ENCODE data around the gene MT1HL1. TPM values are rescaled to one million over a fixed set of nuclear protein-coding genes. Genes with fewer than 3 reads are reported as not detected.

The MT1HL1 gene
- not detected in 2 replicates for total RNA-seq
- not detected for total RNA-seq (2013)
- not detected in 2 replicates for polyA plus RNA-seq
- not detected in 2 replicates for polyA minus RNA-seq

- Histone ChIP-seq H3K27me3 (replicated peaks in 1 of 4; ENCODE audit: control extremely low read depth in 1 of 4, control insufficient read depth in 3 of 4, insufficient read depth in 4 of 4, low read length in 3 of 4) (no peaks in the 10 kb centered on the region), H3K4me3 (ENCODE audit: control extremely low read depth in 1 of 5, extremely low read depth in 1 of 5, insufficient read depth in 1 of 5, low read depth in 2 of 5, low read length in 4 of 5) (no peak within 1 kb of the TSS), H3K4me1 (ENCODE audit: control insufficient read depth in 2 of 2, insufficient read depth in 2 of 2, low read length in 2 of 2) (no peaks in the 10 kb centered on the region), H3K36me3 (replicated peaks in 1 of 2; ENCODE audit: control extremely low read depth in 1 of 2, control insufficient read depth in 1 of 2, extremely low read depth in 1 of 2, insufficient read depth in 2 of 2, low read length in 1 of 2) (no peaks in the 10 kb centered on the region), H3K4me2 (replicated peaks; ENCODE audit: low read depth, low read length, poor library complexity, severe bottlenecking) (no peak within 1 kb of the TSS), H3K27ac (ENCODE audit: low read length in 2 of 2) (no peak within 1 kb of the TSS), H4K20me1 (ENCODE audit: control insufficient read depth, insufficient read depth, low read length, poor library complexity, severe bottlenecking) (no peaks in the 10 kb centered on the region), H3K9ac (ENCODE audit: low read length) (no peak within 1 kb of the TSS), H3K9me3 (ENCODE audit: control extremely low read depth in 1 of 3, control insufficient read depth in 2 of 3, insufficient read depth in 1 of 3, low read length in 2 of 3) (peaks cover 0 to 4% (median 0%) of the 10 kb centered on the region in 3 donors), H2AFZ (ENCODE audit: insufficient read depth, low read depth, low read length, poor library complexity, severe bottlenecking) (no peak within 1 kb of the TSS), H3K79me2 (ENCODE audit: control insufficient read depth, insufficient read depth, low read length) (no peaks in the 10 kb centered on the region)
- intact Hi-C loops (cut with micrococcal nuclease), result no loop called here
- 94% methylated on average over 18 of the region's 18 CpGs for WGBS (ENCODE audit: insufficient coverage)
- TF ChIP-seq, protein P1, sequence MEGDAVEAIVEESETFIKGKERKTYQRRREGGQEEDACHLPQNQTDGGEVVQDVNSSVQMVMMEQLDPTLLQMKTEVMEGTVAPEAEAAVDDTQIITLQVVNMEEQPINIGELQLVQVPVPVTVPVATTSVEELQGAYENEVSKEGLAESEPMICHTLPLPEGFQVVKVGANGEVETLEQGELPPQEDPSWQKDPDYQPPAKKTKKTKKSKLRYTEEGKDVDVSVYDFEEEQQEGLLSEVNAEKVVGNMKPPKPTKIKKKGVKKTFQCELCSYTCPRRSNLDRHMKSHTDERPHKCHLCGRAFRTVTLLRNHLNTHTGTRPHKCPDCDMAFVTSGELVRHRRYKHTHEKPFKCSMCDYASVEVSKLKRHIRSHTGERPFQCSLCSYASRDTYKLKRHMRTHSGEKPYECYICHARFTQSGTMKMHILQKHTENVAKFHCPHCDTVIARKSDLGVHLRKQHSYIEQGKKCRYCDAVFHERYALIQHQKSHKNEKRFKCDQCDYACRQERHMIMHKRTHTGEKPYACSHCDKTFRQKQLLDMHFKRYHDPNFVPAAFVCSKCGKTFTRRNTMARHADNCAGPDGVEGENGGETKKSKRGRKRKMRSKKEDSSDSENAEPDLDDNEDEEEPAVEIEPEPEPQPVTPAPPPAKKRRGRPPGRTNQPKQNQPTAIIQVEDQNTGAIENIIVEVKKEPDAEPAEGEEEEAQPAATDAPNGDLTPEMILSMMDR (IDR thresholded peaks at IDR 0.05), result no peak
- TF ChIP-seq EZH2 (IDR thresholded peaks at IDR 0.05; ENCODE audit: borderline replicate concordance, insufficient read depth, low read depth, low read length, poor library complexity, severe bottlenecking), result no peak
- CTCF ChIA-PET, result no interaction called here
- no peaks in the 10 kb centered on the region for H3K4me1 Mint-ChIP-seq
- H3K27ac Mint-ChIP-seq, result no peak within 1 kb of the TSS
- no peaks in the 10 kb centered on the region for H3K9me3 Mint-ChIP-seq (ENCODE audit: insufficient read depth)
- no peaks in the 10 kb centered on the region for H3K27me3 Mint-ChIP-seq
- DNase-seq (no peak), ATAC-seq (ENCODE audit: low read depth) (no peak)
- POLR2A ChIA-PET, result no interaction called here
- no peak within 1 kb of the TSS for H3K4me3 Mint-ChIP-seq
Observed at GRCh38 chr1:237004116-237004515, at the start of gene MT1HL1. TSS of gene MT1HL1 (minus strand) at chr1:237004441. CDS start at chr1:237004372, 69 bp downstream.

DNA sequence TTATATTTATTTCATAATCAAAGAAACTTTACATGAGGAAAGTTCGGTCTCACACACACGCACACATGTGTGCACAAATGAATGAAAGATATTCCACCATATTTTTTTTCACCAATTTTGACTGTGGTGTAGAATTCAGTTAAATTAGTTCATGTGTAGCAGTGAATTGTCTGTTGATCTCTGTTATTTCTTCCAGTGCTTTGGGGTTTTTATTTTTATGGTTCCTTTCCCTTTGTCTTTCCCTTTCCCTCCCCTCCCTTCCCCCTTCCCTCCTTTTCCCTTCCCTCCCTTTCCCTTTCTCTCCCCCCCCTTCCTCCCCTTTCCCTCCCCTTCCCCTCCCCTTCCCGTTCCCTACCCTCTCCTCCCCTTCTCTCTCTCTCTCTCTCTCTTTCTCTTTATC is 46.7 kb upstream of the MT1HL1 start:
- Histone ChIP-seq H2AFZ (ENCODE audit: insufficient read depth, low read depth, low read length, poor library complexity, severe bottlenecking) (no peak overlapping the region), H3K4me1 (ENCODE audit: control insufficient read depth in 2 of 2, insufficient read depth in 2 of 2, low read length in 2 of 2) (no peaks in the 10 kb centered on the region), H3K27ac (ENCODE audit: low read length in 2 of 2) (no peak overlapping the region), H3K79me2 (ENCODE audit: control insufficient read depth, insufficient read depth, low read length) (no peaks in the 10 kb centered on the region), H3K36me3 (replicated peaks in 1 of 2; ENCODE audit: control extremely low read depth in 1 of 2, control insufficient read depth in 1 of 2, extremely low read depth in 1 of 2, insufficient read depth in 2 of 2, low read length in 1 of 2) (no peaks in the 10 kb centered on the region), H3K9me3 (ENCODE audit: control extremely low read depth in 1 of 3, control insufficient read depth in 2 of 3, insufficient read depth in 1 of 3, low read length in 2 of 3) (peaks cover 0 to 5% (median 0%) of the 10 kb centered on the region in 3 donors), H3K27me3 (replicated peaks in 1 of 4; ENCODE audit: control extremely low read depth in 1 of 4, control insufficient read depth in 3 of 4, insufficient read depth in 4 of 4, low read length in 3 of 4) (peaks cover 0 to 11% (median 4%) of the 10 kb centered on the region in 4 experiments), H3K9ac (ENCODE audit: low read length) (no peak overlapping the region), H3K4me3 (ENCODE audit: control extremely low read depth in 1 of 5, extremely low read depth in 1 of 5, insufficient read depth in 1 of 5, low read depth in 2 of 5, low read length in 4 of 5) (no peak overlapping the region), H4K20me1 (ENCODE audit: control insufficient read depth, insufficient read depth, low read length, poor library complexity, severe bottlenecking) (no peaks in the 10 kb centered on the region), H3K4me2 (replicated peaks; ENCODE audit: low read depth, low read length, poor library complexity, severe bottlenecking) (no peak overlapping the region)
- Mint-ChIP-seq H3K4me3 (no peak overlapping the region), H3K27ac (no peak overlapping the region), H3K9me3 (ENCODE audit: insufficient read depth) (peaks cover 3% of the 10 kb centered on the region), H3K27me3 (peaks cover 33% of the 10 kb centered on the region), H3K4me1 (no peaks in the 10 kb centered on the region)
- ATAC-seq (ENCODE audit: low read depth) (no peak), DNase-seq (no peak)
- TF ChIP-seq, protein P1 (IDR thresholded peaks at IDR 0.05), result no peak
- no peak for TF ChIP-seq EZH2 (IDR thresholded peaks at IDR 0.05; ENCODE audit: borderline replicate concordance, insufficient read depth, low read depth, low read length, poor library complexity, severe bottlenecking)
- CTCF ChIA-PET, result no interaction called here
- no CpG with 5 or more reads among the region's 3 CpGs for WGBS (ENCODE audit: insufficient coverage)
- POLR2A ChIA-PET, result no interaction called here
- intact Hi-C loops (cut with micrococcal nuclease), result no loop called here

Measured in B cell (primary cell).